GM12875 (cell line): ENCODE results near the gene DMPK.
"Not testable (repeated sequence)": the region's sequence is repeated elsewhere in the genome, so short reads cannot be mapped to it uniquely, and the experiment has no call there.

ENCODE experiments used
- H3K4me3 ChIP-seq: one replicate; pipeline ENCODE4 v1.5.1; 2011; ENCODE audit warnings: low read depth, low read length, control low read depth
- CTCF ChIP-seq: IDR thresholded peaks from 2 replicates; pipeline ENCODE4 v1.5.1; 2011; ENCODE audit warnings: low read depth, mild to moderate bottlenecking, control low read depth, inconsistent platforms, low read length, moderate library complexity, borderline replicate concordance; ENCODE audit not compliant: insufficient read depth

Gene DMPK

GRCh38 chr19:45757695-45758094 is 24.6 kb downstream of the DMPK start:
- TF ChIP-seq CTCF, result no peak
- H3K4me3 ChIP-seq, result no peak overlapping the region

DNA sequence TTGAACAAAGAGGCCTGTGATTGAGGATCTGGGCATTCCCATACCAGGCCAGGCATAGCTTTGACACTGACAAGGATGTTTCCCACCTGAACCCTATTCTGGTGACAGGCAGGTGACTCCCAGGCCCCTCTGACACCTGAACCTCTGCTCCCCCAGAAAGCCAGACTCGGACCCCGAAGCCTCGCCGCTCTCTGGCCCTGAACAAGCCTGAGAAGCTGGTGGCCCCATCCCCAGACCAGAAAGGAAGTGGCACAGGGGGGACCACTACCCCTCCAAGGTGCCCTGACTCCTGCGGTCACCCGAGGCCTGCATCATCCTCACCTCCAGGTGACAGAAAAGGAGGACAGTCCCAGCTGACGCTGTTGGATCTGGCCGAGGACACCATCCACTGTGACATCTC is 28.0 kb downstream of the DMPK start:
- TF ChIP-seq CTCF, result no peak
- no peak overlapping the region for H3K4me3 ChIP-seq

DNA sequence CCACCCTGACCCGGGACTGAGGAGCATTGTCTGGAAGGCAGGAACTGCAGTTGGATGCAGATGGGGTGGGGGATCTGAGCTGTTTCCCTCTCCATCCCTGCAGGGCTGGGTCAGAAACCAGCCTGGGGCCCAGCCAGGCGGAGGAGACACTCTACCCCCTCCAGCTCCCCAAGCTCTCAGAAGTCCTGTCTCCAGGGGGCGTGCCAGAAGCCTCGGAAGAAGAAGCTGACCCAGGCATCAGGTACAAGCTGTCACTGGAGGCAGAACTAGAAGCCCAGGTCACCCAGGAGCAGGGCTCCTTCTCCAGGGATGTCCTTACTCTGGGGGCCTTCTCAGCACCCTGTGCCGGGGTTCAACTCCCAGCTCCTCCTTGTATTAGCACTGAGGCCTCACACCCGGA is 28.7 kb downstream of the DMPK start:
- peak; percentile 22; the same call in 1 of the 2 replicates for TF ChIP-seq CTCF
- no peak overlapping the region for H3K4me3 ChIP-seq

GRCh38 chr19:45752639-45753038 is 29.7 kb downstream of the DMPK start:
- H3K4me3 ChIP-seq, result no peak overlapping the region
- no peak for TF ChIP-seq CTCF

GRCh38 chr19:45751483-45751882 is 30.8 kb downstream of the DMPK start:
- H3K4me3 ChIP-seq, result not testable (repeated sequence)

DNA sequence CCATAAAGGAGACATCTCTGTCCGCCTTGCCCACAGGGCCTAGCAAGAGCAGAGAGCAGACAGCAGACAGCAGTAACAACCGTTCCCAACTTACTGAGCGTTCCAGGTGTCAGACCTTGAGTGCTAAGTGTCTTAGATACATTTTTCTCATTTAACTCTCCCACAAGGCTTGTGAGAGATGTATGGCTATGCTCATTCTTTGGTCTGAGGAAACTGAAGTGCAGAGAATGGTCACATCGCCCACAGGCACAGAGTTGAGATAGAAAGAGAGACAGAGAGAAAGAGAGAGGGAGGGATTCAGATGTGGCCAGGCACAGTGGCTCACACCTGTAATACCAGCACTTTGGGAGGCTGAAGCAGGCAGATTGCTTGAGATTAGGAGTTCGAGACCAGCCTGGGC is 34.8 kb downstream of the DMPK start:
- H3K4me3 ChIP-seq, result no peak overlapping the region
- no peak for TF ChIP-seq CTCF

GRCh38 chr19:45746866-45747265 is 35.4 kb downstream of the DMPK start:
- no peak for TF ChIP-seq CTCF
- H3K4me3 ChIP-seq, result no peak overlapping the region

DNA sequence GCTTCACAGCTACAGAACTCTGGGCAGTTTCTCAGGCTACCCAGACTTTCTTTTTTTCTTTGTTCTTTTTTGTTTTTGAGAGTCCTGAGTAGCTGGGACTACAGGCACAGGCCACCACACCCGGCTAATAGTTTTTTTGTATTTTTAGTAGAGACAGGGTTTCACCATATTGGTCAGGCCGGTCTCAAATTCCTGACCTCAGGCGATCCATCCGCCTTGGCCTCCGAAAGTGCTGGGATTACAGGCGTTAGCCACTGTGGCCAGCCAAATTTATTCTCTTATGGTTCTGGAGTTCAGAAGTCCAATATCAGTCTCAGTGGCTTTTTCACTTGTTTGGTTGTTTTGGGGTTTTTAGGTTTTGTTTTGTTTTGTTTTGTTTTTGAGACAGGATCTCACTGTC is 36.7 kb downstream of the DMPK start:
- TF ChIP-seq CTCF, result no peak
- H3K4me3 ChIP-seq, result no peak overlapping the region
